ENCODE results near the gene EMCN. TPM values are rescaled to one million over a fixed set of nuclear protein-coding genes. Genes with fewer than 3 reads are reported as not detected.

The EMCN gene
- total RNA-seq, 1 experiment from 2014 or later = not detected

GRCh38 chr4:100486496-100486895 is 31.3 kb downstream of the EMCN start:
- H4K91ac ChIP-seq (ENCODE audit: insufficient read length, low read depth, low read length) = no peak overlapping the region
- no peak for DNase-seq
- H3K4me1 Mint-ChIP-seq = peaks cover 3 to 7% of the 10 kb centered on the region in 2 experiments; a peak in 2 of 4 replicates
- H3T11ph ChIP-seq (ENCODE audit: low read length) = no peak overlapping the region
- no peaks in the 10 kb centered on the region for H3K4me1 ChIP-seq (ENCODE audit: insufficient read depth, low read length)
- H3K9me3 Mint-ChIP-seq = no peaks in the 10 kb centered on the region; a peak in 1 of 5 replicates
- no peak overlapping the region for H2BK20ac ChIP-seq (ENCODE audit: low read depth, low read length, poor library complexity, severe bottlenecking)
- H3K27ac Mint-ChIP-seq = peak overlapping the region in 1 of 3 experiments; percentile 31; a peak in 1 of 7 replicates
- no peak overlapping the region for H3K27ac ChIP-seq (ENCODE audit: insufficient read length, low read depth, low read length)
- H2BK15ac ChIP-seq (ENCODE audit: low read depth, low read length) = no peak overlapping the region
- H2AFZ ChIP-seq (ENCODE audit: low read length) = no peak overlapping the region
- H4K5ac ChIP-seq (ENCODE audit: insufficient read length, low read depth, low read length) = no peak overlapping the region
- H3K9me3 ChIP-seq (ENCODE audit: control insufficient read depth, low read depth, low read length) = no peaks in the 10 kb centered on the region
- H3K18ac ChIP-seq (ENCODE audit: insufficient read length, low read depth, low read length) = no peak overlapping the region
- TF ChIP-seq, protein P1, sequence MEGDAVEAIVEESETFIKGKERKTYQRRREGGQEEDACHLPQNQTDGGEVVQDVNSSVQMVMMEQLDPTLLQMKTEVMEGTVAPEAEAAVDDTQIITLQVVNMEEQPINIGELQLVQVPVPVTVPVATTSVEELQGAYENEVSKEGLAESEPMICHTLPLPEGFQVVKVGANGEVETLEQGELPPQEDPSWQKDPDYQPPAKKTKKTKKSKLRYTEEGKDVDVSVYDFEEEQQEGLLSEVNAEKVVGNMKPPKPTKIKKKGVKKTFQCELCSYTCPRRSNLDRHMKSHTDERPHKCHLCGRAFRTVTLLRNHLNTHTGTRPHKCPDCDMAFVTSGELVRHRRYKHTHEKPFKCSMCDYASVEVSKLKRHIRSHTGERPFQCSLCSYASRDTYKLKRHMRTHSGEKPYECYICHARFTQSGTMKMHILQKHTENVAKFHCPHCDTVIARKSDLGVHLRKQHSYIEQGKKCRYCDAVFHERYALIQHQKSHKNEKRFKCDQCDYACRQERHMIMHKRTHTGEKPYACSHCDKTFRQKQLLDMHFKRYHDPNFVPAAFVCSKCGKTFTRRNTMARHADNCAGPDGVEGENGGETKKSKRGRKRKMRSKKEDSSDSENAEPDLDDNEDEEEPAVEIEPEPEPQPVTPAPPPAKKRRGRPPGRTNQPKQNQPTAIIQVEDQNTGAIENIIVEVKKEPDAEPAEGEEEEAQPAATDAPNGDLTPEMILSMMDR (conservative IDR thresholded peaks at IDR 0.05) = no peak
- no peak overlapping the region for H3K56ac ChIP-seq (ENCODE audit: insufficient read length, low read depth, low read length)
- no CpG with 5 or more reads among the region's 3 CpGs for WGBS (ENCODE audit: extremely low coverage, insufficient read length, low lambda C conversion rate)
- H3K79me2 ChIP-seq (ENCODE audit: insufficient read depth, low read length) = no peaks in the 10 kb centered on the region
- no peak overlapping the region for H3K4ac ChIP-seq (ENCODE audit: low read depth, low read length)
- H3K23ac ChIP-seq (ENCODE audit: insufficient read length, low read depth, low read length) = no peak overlapping the region
- no peaks in the 10 kb centered on the region for H3K27me3 ChIP-seq (ENCODE audit: insufficient read depth, low read length)
- no peaks in the 10 kb centered on the region for H3K79me1 ChIP-seq (ENCODE audit: insufficient read depth, low read depth, low read length, poor library complexity, severe bottlenecking)
- no peak overlapping the region for H2BK120ac ChIP-seq (ENCODE audit: low read depth, low read length, poor library complexity, severe bottlenecking)
- no peaks in the 10 kb centered on the region for H3K23me2 ChIP-seq (ENCODE audit: insufficient read length, low read depth, low read length, poor library complexity, severe bottlenecking)
- H3K4me3 Mint-ChIP-seq = no peak overlapping the region
- no peak overlapping the region for H3K4me2 ChIP-seq (ENCODE audit: insufficient read depth, insufficient read length, low read length)
- no peak overlapping the region for H3K9ac ChIP-seq (ENCODE audit: extremely low read depth, insufficient read length, low read length)
- no peaks in the 10 kb centered on the region for H3K27me3 Mint-ChIP-seq (ENCODE audit: low read depth)
- H4K20me1 ChIP-seq (ENCODE audit: control insufficient read depth, insufficient read depth, insufficient read length) = no peaks in the 10 kb centered on the region
- H2BK5ac ChIP-seq (ENCODE audit: insufficient read length, low read length) = no peak overlapping the region
- H3K36me3 Mint-ChIP-seq (ENCODE audit: insufficient read depth in 1 of 3, low read depth in 3 of 3) = no peaks in the 10 kb centered on the region; a peak in 1 of 7 replicates
- H2BK12ac ChIP-seq (ENCODE audit: insufficient read length, low read depth, low read length) = no peak overlapping the region
- H4K8ac ChIP-seq (replicated peaks; ENCODE audit: insufficient read length, low read depth, low read length) = no peak overlapping the region
- H2AK5ac ChIP-seq (ENCODE audit: insufficient read length, low read length) = no peak overlapping the region
- no peak overlapping the region for H3K14ac ChIP-seq (ENCODE audit: insufficient read depth, low read length)

Data from H9 (cell line).